Endodermal cell (in vitro differentiated cells): Measurements from ENCODE around the gene ARID5B. TPM values are rescaled to one million over a fixed set of nuclear protein-coding genes. Genes with fewer than 3 reads are reported as not detected.

Experiments used
- DNase-seq: peaks from one replicate; pipeline ENCODE4 v3.0.0-alpha.2; 2017
- H3K27ac ChIP-seq: 2 replicates; pipeline ENCODE4 v1.5.1; 2013; ENCODE audit warnings: mild to moderate bottlenecking, low read depth, low read length, moderate library complexity
- H3K27me3 ChIP-seq: 2 replicates; pipeline ENCODE4 v1.6.1; 2013; ENCODE audit warnings: mild to moderate bottlenecking, low read length, moderate library complexity; ENCODE audit not compliant: insufficient read depth, control insufficient read depth, poor library complexity, severe bottlenecking
- H3K36me3 ChIP-seq: 2 replicates; pipeline ENCODE4 v1.7.0; 2013; ENCODE audit warnings: mild to moderate bottlenecking, low read length, moderate library complexity; ENCODE audit not compliant: control insufficient read depth, insufficient read depth
- H3K4me1 ChIP-seq: one replicate; pipeline ENCODE4 v1.7.0; 2013; ENCODE audit warnings: low read length; ENCODE audit not compliant: control insufficient read depth, insufficient read depth
- H3K4me3 ChIP-seq: 2 replicates; pipeline ENCODE4 v1.5.1; 2013; ENCODE audit warnings: mild to moderate bottlenecking, low read length, moderate library complexity
- H3K9ac ChIP-seq: 2 replicates; pipeline ENCODE4 v1.6.1; 2013; ENCODE audit warnings: mild to moderate bottlenecking, low read length, moderate library complexity; ENCODE audit not compliant: poor library complexity, severe bottlenecking; ENCODE audit errors: extremely low read depth
- H3K9me3 ChIP-seq: 2 replicates; pipeline ENCODE4 v1.6.1; 2013; ENCODE audit warnings: mild to moderate bottlenecking, low read length, moderate library complexity; ENCODE audit not compliant: control insufficient read depth
- H3K27ac Mint-ChIP-seq: 2 replicates; pipeline ENCODE4 v1.8.0; 2020; ENCODE audit warnings: mixed read lengths
- H3K27me3 Mint-ChIP-seq: 2 replicates; pipeline ENCODE4 v1.8.0; 2021; ENCODE audit warnings: mild to moderate bottlenecking, mixed read lengths; ENCODE audit not compliant: insufficient read depth
- H3K36me3 Mint-ChIP-seq: 2 replicates; pipeline ENCODE4 v1.8.0; 2020; ENCODE audit warnings: low read depth, mixed read lengths
- H3K4me1 Mint-ChIP-seq: 2 replicates; pipeline ENCODE4 v1.8.0; 2020; ENCODE audit warnings: mixed read lengths
- H3K4me3 Mint-ChIP-seq: 2 replicates; pipeline ENCODE4 v1.8.0; 2020; ENCODE audit warnings: mild to moderate bottlenecking, moderate library complexity, mixed read lengths
- H3K9me3 Mint-ChIP-seq: 2 replicates; pipeline ENCODE4 v1.8.0; 2020; ENCODE audit warnings: mild to moderate bottlenecking, mixed read lengths
- WGBS, 2 experiments: methylation state at CpG; one replicate each; pipeline versions ENCODE4 v1.1.5 to v1.1.7; 2013; ENCODE audit warnings: missing lambda C conversion rate in 2 of 2, mixed read lengths in 1 of 2; ENCODE audit not compliant: insufficient coverage in 1 of 2, insufficient read length in 1 of 2; 5-methylcytosine and 5-hydroxymethylcytosine counted together
- total RNA-seq, 2 donors: library from RNA; stranded (reverse); fragmentation: NEBNext Ultra II Directional in 1 of 2; extraction: Animal tissue kit (Norgen Biotek cat#: 25700) in 1 of 2; gene quantifications; 2 replicates in 1 of 2; 3 replicates in 1 of 2; pipeline ENCODE4 v1.2.1, GENCODE V29; 2021
- TF ChIP-seq, protein P1 (sequence below): fragments of 200-600 bp; sonication (generic); conservative IDR thresholded peaks from 2 replicates; pipeline ENCODE4 v1.5.0; 2021; ENCODE audit warnings: antibody characterized with exemption, mild to moderate bottlenecking

Gene ARID5B
- total RNA-seq, 2 donors from 2014 or later: 1.2 to 1.8 TPM

- 95 to 96% methylated on average over 2 of the region's 2 CpGs for WGBS, 2 experiments
- Histone ChIP-seq H3K4me1 (no peaks in the 10 kb centered on the region), H3K9me3 (no peaks in the 10 kb centered on the region), H3K27me3 (no peaks in the 10 kb centered on the region), H3K4me3 (no peak overlapping the region), H3K36me3 (no peaks in the 10 kb centered on the region), H3K9ac (no peak overlapping the region), H3K27ac (no peak overlapping the region)
- Mint-ChIP-seq H3K27ac (no peak overlapping the region), H3K36me3 (peaks cover 7% of the 10 kb centered on the region), H3K9me3 (no peaks in the 10 kb centered on the region), H3K27me3 (no peaks in the 10 kb centered on the region), H3K4me1 (peaks cover 4% of the 10 kb centered on the region), H3K4me3 (no peak overlapping the region)
- no peak for DNase-seq
- TF ChIP-seq, protein P1, sequence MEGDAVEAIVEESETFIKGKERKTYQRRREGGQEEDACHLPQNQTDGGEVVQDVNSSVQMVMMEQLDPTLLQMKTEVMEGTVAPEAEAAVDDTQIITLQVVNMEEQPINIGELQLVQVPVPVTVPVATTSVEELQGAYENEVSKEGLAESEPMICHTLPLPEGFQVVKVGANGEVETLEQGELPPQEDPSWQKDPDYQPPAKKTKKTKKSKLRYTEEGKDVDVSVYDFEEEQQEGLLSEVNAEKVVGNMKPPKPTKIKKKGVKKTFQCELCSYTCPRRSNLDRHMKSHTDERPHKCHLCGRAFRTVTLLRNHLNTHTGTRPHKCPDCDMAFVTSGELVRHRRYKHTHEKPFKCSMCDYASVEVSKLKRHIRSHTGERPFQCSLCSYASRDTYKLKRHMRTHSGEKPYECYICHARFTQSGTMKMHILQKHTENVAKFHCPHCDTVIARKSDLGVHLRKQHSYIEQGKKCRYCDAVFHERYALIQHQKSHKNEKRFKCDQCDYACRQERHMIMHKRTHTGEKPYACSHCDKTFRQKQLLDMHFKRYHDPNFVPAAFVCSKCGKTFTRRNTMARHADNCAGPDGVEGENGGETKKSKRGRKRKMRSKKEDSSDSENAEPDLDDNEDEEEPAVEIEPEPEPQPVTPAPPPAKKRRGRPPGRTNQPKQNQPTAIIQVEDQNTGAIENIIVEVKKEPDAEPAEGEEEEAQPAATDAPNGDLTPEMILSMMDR: no peak
Observed at GRCh38 chr10:62085821-62086220, 184.3 kb downstream of the ARID5B start.

- DNase-seq: no peak
Observed at GRCh38 chr10:62087329-62087728, 185.8 kb downstream of the ARID5B start.

DNA sequence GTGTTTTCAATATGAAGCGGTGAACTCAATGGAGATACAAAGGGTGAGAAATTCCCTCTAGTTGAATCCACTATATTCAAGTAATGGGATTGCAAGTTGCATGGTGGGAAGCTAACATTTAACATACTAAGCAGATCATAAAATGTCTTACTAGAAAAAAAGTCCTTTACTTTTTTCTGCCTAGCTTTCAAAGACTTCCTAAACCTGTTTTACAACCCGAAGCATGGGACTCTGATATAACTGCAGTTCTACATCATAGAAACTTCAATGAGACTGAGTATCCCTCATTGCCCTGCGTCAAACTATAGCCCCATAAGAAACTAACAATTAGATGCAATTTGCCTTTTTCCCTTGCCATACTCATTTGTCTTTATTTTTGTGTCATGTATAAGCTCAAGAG, 187.3 kb downstream of the ARID5B start:
- H3K4me3 ChIP-seq: no peak overlapping the region
- H3K27ac ChIP-seq: no peak overlapping the region
- Mint-ChIP-seq H3K4me3 (no peak overlapping the region), H3K4me1 (peaks cover 4% of the 10 kb centered on the region), H3K27me3 (no peaks in the 10 kb centered on the region), H3K9me3 (no peaks in the 10 kb centered on the region), H3K36me3 (peaks cover 9% of the 10 kb centered on the region), H3K27ac (no peak overlapping the region)
- no peak overlapping the region for H3K9ac ChIP-seq
- no peaks in the 10 kb centered on the region for H3K27me3 ChIP-seq
- DNase-seq: no peak
- WGBS, 2 experiments: 86 to 100% methylated on average over 1 to 2 of the region's 3 CpGs
- no peaks in the 10 kb centered on the region for H3K4me1 ChIP-seq
- TF ChIP-seq, protein P1: no peak
- H3K36me3 ChIP-seq: no peaks in the 10 kb centered on the region
- no peaks in the 10 kb centered on the region for H3K9me3 ChIP-seq

More at GRCh38 chr10:62087329-62087728, 185.8 kb downstream of the ARID5B start:
- H3K27me3 ChIP-seq: no peaks in the 10 kb centered on the region
- Mint-ChIP-seq H3K9me3 (no peaks in the 10 kb centered on the region), H3K27me3 (no peaks in the 10 kb centered on the region), H3K36me3 (peaks cover 9% of the 10 kb centered on the region), H3K4me1 (peaks cover 4% of the 10 kb centered on the region), H3K4me3 (no peak overlapping the region), H3K27ac (no peak overlapping the region)
- H3K4me1 ChIP-seq: no peaks in the 10 kb centered on the region
- H3K36me3 ChIP-seq: no peaks in the 10 kb centered on the region
- H3K27ac ChIP-seq: no peak overlapping the region
- H3K9me3 ChIP-seq: no peaks in the 10 kb centered on the region
- H3K4me3 ChIP-seq: no peak overlapping the region
- TF ChIP-seq, protein P1: no peak
- H3K9ac ChIP-seq: no peak overlapping the region
- WGBS, 2 experiments: 100% methylated on average over 1 of the region's 2 CpGs; no CpG with 5 or more reads in 1 of the 2 experiments
